Stimulated activated CD8-positive, alpha-beta memory T cell treated with anti-CD3 and anti-CD28 coated beads, Interleukin-15, amount 100 ng/mL, for 24 hours (primary cell): Measurements from ENCODE around the gene FAM171A1.
"Not testable (repeated sequence)": the region's sequence is repeated elsewhere in the genome, so short reads cannot be mapped to it uniquely, and the experiment has no call there.

Experiments
- DNase-seq: peaks from one replicate; pipeline ENCODE4 v3.0.0-alpha.2; 2020; ENCODE audit warnings: low read depth

FAM171A1 gene

GRCh38 chr10:15208221-15208620, 162.9 kb downstream of the FAM171A1 start:
- no peak for DNase-seq

- DNase-seq = not testable (repeated sequence)
These were observed 163.7 kb downstream of the FAM171A1 start for GRCh38 chr10:15207410-15207809.

GRCh38 chr10:15202639-15203038, 168.4 kb downstream of the FAM171A1 start:
- no peak for DNase-seq

- DNase-seq = not testable (repeated sequence)
These were observed 168.8 kb downstream of the FAM171A1 start for GRCh38 chr10:15202301-15202621.

- no peak for DNase-seq
These were observed 169.3 kb downstream of the FAM171A1 start for GRCh38 chr10:15201589-15202300.

- DNase-seq = no peak
These were observed 170.5 kb downstream of the FAM171A1 start for GRCh38 chr10:15200626-15201025.

GRCh38 chr10:15197911-15198310, 173.2 kb downstream of the FAM171A1 start:
- DNase-seq = no peak

GRCh38 chr10:15197276-15197675, 173.8 kb downstream of the FAM171A1 start:
- DNase-seq = no peak

- no peak for DNase-seq
These were observed 174.9 kb downstream of the FAM171A1 start for GRCh38 chr10:15196021-15196834.

GRCh38 chr10:15189133-15189885, 181.8 kb downstream of the FAM171A1 start:
- DNase-seq = no peak

- DNase-seq = no peak
These were observed 182.5 kb downstream of the FAM171A1 start for GRCh38 chr10:15188603-15189002.

GRCh38 chr10:15183689-15184481, 187.2 kb downstream of the FAM171A1 start:
- DNase-seq = no peak

- no peak for DNase-seq
These were observed 188.4 kb downstream of the FAM171A1 start for GRCh38 chr10:15182540-15183207.

- no peak for DNase-seq
These were observed 189.4 kb downstream of the FAM171A1 start for GRCh38 chr10:15181576-15182156.

- no peak for DNase-seq
These were observed 190.4 kb downstream of the FAM171A1 start for GRCh38 chr10:15180736-15181135.

GRCh38 chr10:15176269-15176668, 194.8 kb downstream of the FAM171A1 start:
- DNase-seq = no peak

GRCh38 chr10:15175587-15175986, 195.5 kb downstream of the FAM171A1 start:
- no peak for DNase-seq

- DNase-seq = no peak
These were observed 198.7 kb downstream of the FAM171A1 start for GRCh38 chr10:15172306-15172840.

GRCh38 chr10:15169555-15170401, 201.3 kb downstream of the FAM171A1 start:
- peak; percentile 3 for DNase-seq
